GM18909 (cell line): ENCODE measurements around the gene RIMS1.

ENCODE experiments used
- ATAC-seq: cut with Tn5 transposase; IDR thresholded peaks from one replicate; pipeline ENCODE4 v1.9.1; 2021; ENCODE audit warnings: mild to moderate bottlenecking; ENCODE audit not compliant: unreplicated experiment, poor library complexity

The RIMS1 gene

GRCh38 chr6:72386324-72386723 lies 500.0 kb downstream of the RIMS1 start:
- no peak for ATAC-seq

GRCh38 chr6:72389698-72390097 lies 503.3 kb downstream of the RIMS1 start:
- no peak for ATAC-seq

GRCh38 chr6:72390548-72390947 lies 504.2 kb downstream of the RIMS1 start:
- no peak for ATAC-seq

GRCh38 chr6:72401865-72402264 lies 515.5 kb downstream of the RIMS1 start:
- no peak for ATAC-seq

GRCh38 chr6:72403413-72403812 lies 517.1 kb downstream of the RIMS1 start:
- no peak for ATAC-seq

- peak; percentile 56 for ATAC-seq
Measured at GRCh38 chr6:72406517-72406916, 520.2 kb downstream of the RIMS1 start.

GRCh38 chr6:72410769-72411168 lies 524.4 kb downstream of the RIMS1 start:
- no peak for ATAC-seq

- ATAC-seq: peak; percentile 84
Measured at GRCh38 chr6:72411872-72412708, 525.7 kb downstream of the RIMS1 start.

- ATAC-seq: no peak
Measured at GRCh38 chr6:72412709-72413044, 526.3 kb downstream of the RIMS1 start.

GRCh38 chr6:72413884-72414283 lies 527.5 kb downstream of the RIMS1 start:
- ATAC-seq: no peak

GRCh38 chr6:72414657-72415056 lies 528.3 kb downstream of the RIMS1 start:
- ATAC-seq: no peak

GRCh38 chr6:72416744-72417465 lies 530.6 kb downstream of the RIMS1 start:
- ATAC-seq: no peak

GRCh38 chr6:72417759-72418158 lies 531.4 kb downstream of the RIMS1 start:
- ATAC-seq: no peak

- ATAC-seq: no peak
Measured at GRCh38 chr6:72418495-72418894, 532.1 kb downstream of the RIMS1 start.

- ATAC-seq: no peak
Measured at GRCh38 chr6:72419966-72420365, 533.6 kb downstream of the RIMS1 start.

- no peak for ATAC-seq
Measured at GRCh38 chr6:72420409-72420808, 534.1 kb downstream of the RIMS1 start.

GRCh38 chr6:72421387-72421786 lies 535.0 kb downstream of the RIMS1 start:
- ATAC-seq: no peak

GRCh38 chr6:72422171-72422570 lies 535.8 kb downstream of the RIMS1 start:
- no peak for ATAC-seq

- ATAC-seq: no peak
Measured at GRCh38 chr6:72424476-72424875, 538.1 kb downstream of the RIMS1 start.

- no peak for ATAC-seq
Measured at GRCh38 chr6:72425003-72425681, 538.8 kb downstream of the RIMS1 start.

- no peak for ATAC-seq
Measured at GRCh38 chr6:72440611-72441010, 554.3 kb downstream of the RIMS1 start.
